ENCODE results near the gene ATG2B.

GRCh38 chr14:96405677-96406076 is 42.5 kb upstream of the ATG2B start:
- TF ChIP-seq, protein P1, sequence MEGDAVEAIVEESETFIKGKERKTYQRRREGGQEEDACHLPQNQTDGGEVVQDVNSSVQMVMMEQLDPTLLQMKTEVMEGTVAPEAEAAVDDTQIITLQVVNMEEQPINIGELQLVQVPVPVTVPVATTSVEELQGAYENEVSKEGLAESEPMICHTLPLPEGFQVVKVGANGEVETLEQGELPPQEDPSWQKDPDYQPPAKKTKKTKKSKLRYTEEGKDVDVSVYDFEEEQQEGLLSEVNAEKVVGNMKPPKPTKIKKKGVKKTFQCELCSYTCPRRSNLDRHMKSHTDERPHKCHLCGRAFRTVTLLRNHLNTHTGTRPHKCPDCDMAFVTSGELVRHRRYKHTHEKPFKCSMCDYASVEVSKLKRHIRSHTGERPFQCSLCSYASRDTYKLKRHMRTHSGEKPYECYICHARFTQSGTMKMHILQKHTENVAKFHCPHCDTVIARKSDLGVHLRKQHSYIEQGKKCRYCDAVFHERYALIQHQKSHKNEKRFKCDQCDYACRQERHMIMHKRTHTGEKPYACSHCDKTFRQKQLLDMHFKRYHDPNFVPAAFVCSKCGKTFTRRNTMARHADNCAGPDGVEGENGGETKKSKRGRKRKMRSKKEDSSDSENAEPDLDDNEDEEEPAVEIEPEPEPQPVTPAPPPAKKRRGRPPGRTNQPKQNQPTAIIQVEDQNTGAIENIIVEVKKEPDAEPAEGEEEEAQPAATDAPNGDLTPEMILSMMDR (IDR thresholded peaks at IDR 0.05), result no peak
- no peak for TF ChIP-seq POLR2A (IDR thresholded peaks at IDR 0.05)
